K562 (cell line): Measurements from ENCODE around the gene C19orf12. TPM values are rescaled to one million over a fixed set of nuclear protein-coding genes. Genes with fewer than 3 reads are reported as not detected.

Experiments
- ATAC-seq: fragments of 200-7000 bp; cut with Tn5 transposase; 3 replicates; pipeline ENCODE4 v1.9.1; 2020; ENCODE audit warnings: moderate library complexity
- BruUV-seq: library from RNA; stranded (reverse); fragments of 400-500 nt; replicated peaks from 2 replicates; lab custom pipeline; 2021; lab: Mats Ljungman, UMichigan
- CTCF ChIA-PET: fragments of 300-600 bp; formaldehyde crosslinking; extraction: SDS; loops from one replicate; lab custom pipeline; 2021; ENCODE audit warnings: low intra/inter-chr PET ratio; lab: Yijun Ruan, JAX
- POLR2A ChIA-PET: fragments of 300-600, 350-650 bp; sonication (Branson Sonifier 250); formaldehyde crosslinking; extraction: SDS; loops from one replicate; lab custom pipeline; 2021; ENCODE audit warnings: antibody characterized with exemption, inconsistent platforms; lab: Yijun Ruan, JAX
- DNase-seq, 4 experiments: peaks; one replicate each; pipeline versions ENCODE4 v3.0.0 to v3.0.0-alpha.2; 2011 to 2018; ENCODE audit warnings: low spot score in 3 of 4, mixed read lengths in 3 of 4; ENCODE audit errors: extremely low read depth in 1 of 4
- FAIRE-seq: peaks from 2 replicates; lab custom pipeline; 2011; peaks lifted over from hg19 to GRCh38; lab: Jason Lieb, UNC
- H2AFZ ChIP-seq: 2 replicates; pipeline ENCODE4 v1.6.0; 2011; ENCODE audit warnings: low read depth, low read length, control low read depth, inconsistent platforms
- H3K27ac ChIP-seq: fragments of 200-600 bp; 3 replicates; pipeline ENCODE4 v1.8.0; 2011; ENCODE audit warnings: low read depth, mild to moderate bottlenecking, control low read depth, inconsistent platforms, low read length, moderate library complexity, mixed read lengths; ENCODE audit errors: extremely low read depth
- H3K27me3 ChIP-seq, 2 experiments: fragments of 300-600 bp in 1 of 2; 2 replicates in 1 of 2; 3 replicates in 1 of 2; pipeline versions ENCODE4 v1.6.0 to v1.8.0; 2011; ENCODE audit warnings: inconsistent platforms in 2 of 2, low read length in 2 of 2, mild to moderate bottlenecking in 1 of 2, mixed read lengths in 1 of 2, moderate library complexity in 1 of 2; ENCODE audit not compliant: control insufficient read depth in 2 of 2, insufficient read depth in 2 of 2
- H3K36me3 ChIP-seq: fragments of 300-600 bp; 3 replicates; pipeline ENCODE4 v1.8.0; 2011; ENCODE audit warnings: mild to moderate bottlenecking, low read length, inconsistent platforms; ENCODE audit not compliant: control insufficient read depth, insufficient read depth
- H3K4me1 ChIP-seq, 2 experiments: fragments of 200-600 bp in 1 of 2; replicated peaks in 1 of 2; 2 replicates in 1 of 2; 3 replicates in 1 of 2; pipeline versions ENCODE4 v1.5.1 to v1.8.0; 2011; ENCODE audit warnings: inconsistent platforms in 2 of 2, low read length in 2 of 2, mild to moderate bottlenecking in 1 of 2, mixed read lengths in 1 of 2, moderate library complexity in 1 of 2; ENCODE audit not compliant: control insufficient read depth in 2 of 2, insufficient read depth in 2 of 2
- H3K4me2 ChIP-seq: 2 replicates; pipeline ENCODE4 v1.6.1; 2011; ENCODE audit warnings: low read length, control low read depth, inconsistent platforms, mixed read lengths; ENCODE audit not compliant: insufficient read depth
- H3K4me3 ChIP-seq: fragments of 200-600 bp; sonication (generic), shearing (Covaris generic); 2 replicates; pipeline ENCODE4 v1.5.1; 2016; ENCODE audit warnings: control low read depth, inconsistent platforms
- H3K79me2 ChIP-seq: fragments of 200-600 bp; 3 replicates; pipeline ENCODE4 v1.8.0; 2011; ENCODE audit warnings: low read length, inconsistent platforms; ENCODE audit not compliant: control insufficient read depth, insufficient read depth
- H3K9ac ChIP-seq, 2 experiments: 2 replicates each; pipeline versions ENCODE4 v1.6.0 to v1.6.1; 2011; ENCODE audit warnings: low read depth in 2 of 2, low read length in 2 of 2, control low read depth in 1 of 2, inconsistent platforms in 1 of 2, mild to moderate bottlenecking in 1 of 2, mixed read lengths in 1 of 2; ENCODE audit not compliant: insufficient read depth in 1 of 2
- H3K9me1 ChIP-seq: one replicate; pipeline ENCODE4 v1.6.0; 2011; ENCODE audit warnings: inconsistent platforms, mild to moderate bottlenecking, low read length, moderate library complexity; ENCODE audit not compliant: control insufficient read depth, insufficient read depth
- H3K9me3 ChIP-seq: replicated peaks from 2 replicates; pipeline ENCODE4 v1.5.1; 2011; ENCODE audit warnings: low read depth, low read length, inconsistent platforms; ENCODE audit not compliant: control insufficient read depth, insufficient read depth
- H4K20me1 ChIP-seq: replicated peaks from 2 replicates; pipeline ENCODE4 v1.6.1; 2011; ENCODE audit warnings: low read length, inconsistent platforms, mixed read lengths; ENCODE audit not compliant: control insufficient read depth, insufficient read depth
- ARHGAP35 ChIP-seq: fragments of 450-650 bp; IDR thresholded peaks from 2 replicates; pipeline ENCODE4 v1.6.1; 2018; ENCODE audit not compliant: partially characterized antibody
- ARID1B ChIP-seq: fragments of 450-650 bp; IDR thresholded peaks from 2 replicates; pipeline ENCODE4 v1.6.1; 2016; ENCODE audit warnings: antibody characterized with exemption, mild to moderate bottlenecking, inconsistent platforms
- CEBPG ChIP-seq, 3 experiments: fragments of 200-800 bp in 1 of 3; sonication (Bioruptor generic) in 1 of 3; sonication (generic) in 1 of 3; formaldehyde crosslinking in 1 of 3; IDR thresholded peaks in 2 of 3; conservative IDR thresholded peaks in 1 of 3; 2 replicates each; pipeline versions ENCODE4 v1.6.1 to v1.8.0; 2016 to 2022; ENCODE audit warnings: missing compliant biosample characterization in 2 of 3, missing genetic modification characterization in 2 of 3, mild to moderate bottlenecking in 1 of 3, missing genetic modification reagents in 1 of 3
- CREB1 ChIP-seq, 2 experiments: sonication (generic) in 1 of 2; formaldehyde crosslinking in 1 of 2; IDR thresholded peaks; 2 replicates each; pipeline versions ENCODE4 v1.6.1 to v1.8.0; 2012 to 2022; ENCODE audit warnings: inconsistent platforms in 1 of 2, mild to moderate bottlenecking in 1 of 2, missing genetic modification reagents in 1 of 2, moderate library complexity in 1 of 2
- EWSR1 ChIP-seq: fragments of 450-650 bp; IDR thresholded peaks from 2 replicates; pipeline ENCODE4 v1.6.1; 2018; ENCODE audit warnings: borderline replicate concordance, mild to moderate bottlenecking, low read depth, moderate library complexity; ENCODE audit not compliant: partially characterized antibody
- FIP1L1 ChIP-seq: fragments of 200-400 bp; formaldehyde crosslinking; IDR thresholded peaks from 2 replicates; pipeline ENCODE4 v1.6.1; 2018; ENCODE audit warnings: mild to moderate bottlenecking, low read depth, low read length; ENCODE audit not compliant: poor library complexity, severe bottlenecking
- GATAD2A ChIP-seq: fragments of 450-650 bp; IDR thresholded peaks from 2 replicates; pipeline ENCODE4 v1.6.1; 2017
- ILF3 ChIP-seq: fragments of 450-650 bp; IDR thresholded peaks from 2 replicates; pipeline ENCODE4 v1.6.1; 2018; ENCODE audit warnings: antibody characterized with exemption, mild to moderate bottlenecking, moderate library complexity, borderline replicate concordance
- MTA2 ChIP-seq: fragments of 450-650 bp; IDR thresholded peaks from 2 replicates; pipeline ENCODE4 v1.6.1; 2016; ENCODE audit warnings: low read depth
- POLR2G ChIP-seq: fragments of 200-400 bp; formaldehyde crosslinking; IDR thresholded peaks from 2 replicates; pipeline ENCODE4 v1.6.1; 2017; ENCODE audit warnings: low read depth, mild to moderate bottlenecking, antibody characterized with exemption, low read length, moderate library complexity
- TEAD1 ChIP-seq, 2 experiments: fragments of 450-650 bp in 1 of 2; sonication (generic) in 1 of 2; formaldehyde crosslinking; IDR thresholded peaks; 2 replicates each; pipeline versions ENCODE4 v1.4.0 to v1.8.0; 2020 to 2022; ENCODE audit warnings: mild to moderate bottlenecking in 2 of 2, missing genetic modification reagents in 1 of 2
- THAP12 ChIP-seq: fragments of 250-450 bp; sonication (Bioruptor Pico); IDR thresholded peaks from 2 replicates; pipeline ENCODE4 v1.9.0; 2021; ENCODE audit warnings: mild to moderate bottlenecking, inconsistent platforms
- ZNF12 ChIP-seq: sonication (generic); formaldehyde crosslinking; IDR thresholded peaks from 2 replicates; pipeline ENCODE4 v1.4.0; 2020; ENCODE audit warnings: mild to moderate bottlenecking, missing genetic modification reagents
- ZNF212 ChIP-seq: fragments of 450-650 bp; formaldehyde crosslinking; IDR thresholded peaks from 2 replicates; pipeline ENCODE4 v1.4.0; 2020; ENCODE audit warnings: mild to moderate bottlenecking
- ZNF311 ChIP-seq: fragments of 250-450 bp; sonication (Bioruptor Pico); IDR thresholded peaks from 2 replicates; pipeline ENCODE4 v1.4.0; 2020; ENCODE audit warnings: mild to moderate bottlenecking, moderate library complexity
- ZNF583 ChIP-seq: fragments of 250-450 bp; sonication (Bioruptor Pico); IDR thresholded peaks from 2 replicates; pipeline ENCODE4 v1.4.0; 2020
- WGBS: fragments of 100-300 bp; shearing (Covaris generic); methylation state at CpG from one replicate; pipeline ENCODE4 v1.1.6; 2016; ENCODE audit warnings: low coverage, mixed read lengths; ENCODE audit not compliant: insufficient coverage; ENCODE audit errors: missing lambda C conversion rate; 5-methylcytosine and 5-hydroxymethylcytosine counted together
- in situ Hi-C: fragments of 300-500 bp; cut with MboI; formaldehyde crosslinking; loops from 4 replicates; pipeline ENCODE4 v1.15.0; 2018; ENCODE audit warnings: inconsistent platforms, mixed read lengths
- intact Hi-C: fragments of 100-400 bp; cut with micrococcal nuclease; formaldehyde crosslinking; loops from 2 replicates; pipeline ENCODE4 v1.14.2; 2022
- polyA plus RNA-seq, 8 experiments: library from polyadenylated mRNA; depleted of rRNA in 4 of 8; stranded (reverse) in 5 of 8; unstranded in 3 of 8; fragments of >200 nt; fragmentation: Nextera tagmentation in 2 of 8; fragmentation: Illumina TruSeq in 1 of 8; extraction: Ambion mirVana in 2 of 8; extraction: Trizol in 1 of 8; gene quantifications; 2 replicates each; pipeline versions ENCODE4 v1.2.1 to v1.2.3, GENCODE V29; 2011 to 2014; ENCODE audit warnings: inconsistent platforms in 1 of 8, missing spikeins in 1 of 8
- total RNA-seq, 7 experiments: library from RNA; depleted of rRNA in 6 of 7; stranded (reverse); fragments of >200 nt in 6 of 7; fragmentation: Illumina TruSeq in 2 of 7; extraction: Trizol in 2 of 7; gene quantifications; 2 replicates each; pipeline versions ENCODE4 v1.2.1 to v1.2.3, GENCODE V29; 2011 to 2021; ENCODE audit warnings: low replicate concordance in 1 of 7

C19orf12 gene
- total and polyA plus RNA-seq, 9 of the 15 experiments (the other 6 are each of a cell fraction or from before 2014, with no cell fraction given), result 1.9 to 14.5 (median 10.2) TPM

- no peaks in the 10 kb centered on the region for H3K9me3 ChIP-seq
- 72% methylated on average over 5 of the region's 5 CpGs for WGBS
- H3K9ac ChIP-seq, result no peak overlapping the region
- peaks cover 4 to 16% of the 10 kb centered on the region in 2 experiments; a peak in 4 of 5 replicates for H3K4me1 ChIP-seq
- ATAC-seq, result no peak
- ChIA-PET CTCF (no interaction called here), POLR2A (no interaction called here)
- intact Hi-C loops (no loop called here), in situ Hi-C loops (no loop called here)
- DNase-seq, result no peak
- H3K4me2 ChIP-seq, result no peak overlapping the region
- H3K4me3 ChIP-seq, result no peak overlapping the region
- FAIRE-seq, result no peak
- H3K9me1 ChIP-seq, result no peaks in the 10 kb centered on the region
- BruUV-seq, result no TSS peak
- no peaks in the 10 kb centered on the region for H3K79me2 ChIP-seq
- H2AFZ ChIP-seq, result no peak overlapping the region
- H4K20me1 ChIP-seq, result no peaks in the 10 kb centered on the region
- no peak overlapping the region for H3K27ac ChIP-seq
- no peaks in the 10 kb centered on the region for H3K27me3 ChIP-seq
- no peaks in the 10 kb centered on the region for H3K36me3 ChIP-seq
- no peak for TF ChIP-seq ZNF583 (CRISPR knock-in tag)
- TF ChIP-seq CREB1 (IDR thresholded peaks at IDR 0.05), result no peak
- TF ChIP-seq CREB1 (CRISPR knock-in tag; IDR thresholded peaks at IDR 0.05), result no peak
- TF ChIP-seq MTA2, result no peak
- no peak for TF ChIP-seq GATAD2A
- no peak for TF ChIP-seq ARID1B
- no peak for TF ChIP-seq POLR2G
- no peak for TF ChIP-seq ILF3
- no peak for TF ChIP-seq ZNF311
- TF ChIP-seq THAP12 (CRISPR knock-in tag), result no peak
- no peak for TF ChIP-seq ZNF212
- TF ChIP-seq ARHGAP35, result no peak
- TF ChIP-seq EWSR1, result no peak
- no peak for TF ChIP-seq ZNF12
- no peak for TF ChIP-seq FIP1L1
- no peak for TF ChIP-seq CEBPG (CRISPR knock-in tag; IDR thresholded peaks at IDR 0.05)
- no peak for TF ChIP-seq CEBPG (tag; conservative IDR thresholded peaks at IDR 0.05 in 1 of 2, IDR thresholded peaks at IDR 0.05 in 1 of 2)
- TF ChIP-seq TEAD1 (CRISPR knock-in tag; IDR thresholded peaks at IDR 0.05), result no peak
Observed at GRCh38 chr19:29653398-29653797, 61.7 kb downstream of the C19orf12 start.
